Gastroesophageal sphincter (tissue), 3 donors: ENCODE data around the gene TRPM5.

Experiments
- EP300 ChIP-seq: sonication (generic); formaldehyde crosslinking; IDR thresholded peaks from one replicate; pipeline ENCODE4 v1.6.1; 2017; ENCODE audit warnings: antibody characterized with exemption, mild to moderate bottlenecking
- TF ChIP-seq, protein P1 (sequence below), 4 experiments: fragments of 200-600 bp in 2 of 4; fragments of 450-650 bp in 2 of 4; sonication (generic) in 1 of 4; IDR thresholded peaks; one replicate each; pipeline ENCODE4 v1.5.1; 2017 to 2019; ENCODE audit warnings: antibody characterized with exemption in 4 of 4, mild to moderate bottlenecking in 2 of 4, moderate library complexity in 2 of 4

DNA sequence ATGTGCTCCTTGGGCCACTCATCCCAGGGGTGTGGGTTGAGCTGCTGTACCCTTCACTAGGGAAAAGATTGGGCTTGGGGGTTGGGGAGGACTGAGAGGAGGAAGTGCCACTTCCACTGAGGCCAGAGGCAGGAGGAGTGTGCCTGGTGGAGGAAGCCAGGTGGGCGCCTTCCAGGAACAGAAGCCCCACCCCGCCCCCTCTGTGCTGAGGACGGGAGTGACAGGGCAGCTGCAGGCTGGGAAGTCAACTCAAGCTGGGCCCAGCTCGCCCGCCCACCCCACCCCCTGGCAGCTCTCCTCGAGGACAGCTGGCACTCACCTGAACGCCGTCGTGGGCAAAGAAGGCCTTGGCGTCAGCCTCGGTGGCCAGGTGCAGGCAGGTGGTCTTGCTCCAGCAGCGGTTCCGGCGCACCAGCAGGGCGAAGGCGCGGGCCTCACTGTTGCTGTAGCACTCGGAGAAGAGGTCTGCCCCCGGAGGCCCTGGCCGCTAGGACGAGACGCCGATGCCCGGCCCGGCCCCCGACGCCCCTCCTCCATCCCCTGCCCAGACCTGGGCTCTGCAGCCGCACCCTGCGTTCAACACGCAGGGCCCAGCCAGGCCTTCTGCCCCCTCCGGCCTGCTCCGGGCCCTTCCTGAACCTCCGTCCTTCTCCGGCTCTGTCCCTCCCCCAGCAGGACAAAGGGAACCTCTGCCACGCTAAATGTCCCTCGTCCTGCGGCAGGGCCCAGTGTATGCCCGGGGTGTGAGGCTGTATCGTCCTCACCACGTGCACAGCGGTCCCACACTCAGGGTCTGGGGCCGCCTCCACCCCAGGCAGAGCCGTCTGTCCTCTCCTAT lies 30.4 kb downstream of the TRPM5 start:
- TF ChIP-seq, protein P1, sequence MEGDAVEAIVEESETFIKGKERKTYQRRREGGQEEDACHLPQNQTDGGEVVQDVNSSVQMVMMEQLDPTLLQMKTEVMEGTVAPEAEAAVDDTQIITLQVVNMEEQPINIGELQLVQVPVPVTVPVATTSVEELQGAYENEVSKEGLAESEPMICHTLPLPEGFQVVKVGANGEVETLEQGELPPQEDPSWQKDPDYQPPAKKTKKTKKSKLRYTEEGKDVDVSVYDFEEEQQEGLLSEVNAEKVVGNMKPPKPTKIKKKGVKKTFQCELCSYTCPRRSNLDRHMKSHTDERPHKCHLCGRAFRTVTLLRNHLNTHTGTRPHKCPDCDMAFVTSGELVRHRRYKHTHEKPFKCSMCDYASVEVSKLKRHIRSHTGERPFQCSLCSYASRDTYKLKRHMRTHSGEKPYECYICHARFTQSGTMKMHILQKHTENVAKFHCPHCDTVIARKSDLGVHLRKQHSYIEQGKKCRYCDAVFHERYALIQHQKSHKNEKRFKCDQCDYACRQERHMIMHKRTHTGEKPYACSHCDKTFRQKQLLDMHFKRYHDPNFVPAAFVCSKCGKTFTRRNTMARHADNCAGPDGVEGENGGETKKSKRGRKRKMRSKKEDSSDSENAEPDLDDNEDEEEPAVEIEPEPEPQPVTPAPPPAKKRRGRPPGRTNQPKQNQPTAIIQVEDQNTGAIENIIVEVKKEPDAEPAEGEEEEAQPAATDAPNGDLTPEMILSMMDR (IDR thresholded peaks at IDR 0.05), result no peak
- no peak for TF ChIP-seq EP300
